HG02938 (cell line): ENCODE data around the gene OR14K1.
"Not testable (repeated sequence)": the region's sequence is repeated elsewhere in the genome, so short reads cannot be mapped to it uniquely, and the experiment has no call there.

Experiments
- ATAC-seq: cut with Tn5 transposase; IDR thresholded peaks from one replicate; pipeline ENCODE4 v1.9.1; 2021; ENCODE audit warnings: mild to moderate bottlenecking, moderate library complexity; ENCODE audit not compliant: unreplicated experiment

The OR14K1 gene, protein sequence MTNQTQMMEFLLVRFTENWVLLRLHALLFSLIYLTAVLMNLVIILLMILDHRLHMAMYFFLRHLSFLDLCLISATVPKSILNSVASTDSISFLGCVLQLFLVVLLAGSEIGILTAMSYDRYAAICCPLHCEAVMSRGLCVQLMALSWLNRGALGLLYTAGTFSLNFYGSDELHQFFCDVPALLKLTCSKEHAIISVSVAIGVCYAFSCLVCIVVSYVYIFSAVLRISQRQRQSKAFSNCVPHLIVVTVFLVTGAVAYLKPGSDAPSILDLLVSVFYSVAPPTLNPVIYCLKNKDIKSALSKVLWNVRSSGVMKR

DNA sequence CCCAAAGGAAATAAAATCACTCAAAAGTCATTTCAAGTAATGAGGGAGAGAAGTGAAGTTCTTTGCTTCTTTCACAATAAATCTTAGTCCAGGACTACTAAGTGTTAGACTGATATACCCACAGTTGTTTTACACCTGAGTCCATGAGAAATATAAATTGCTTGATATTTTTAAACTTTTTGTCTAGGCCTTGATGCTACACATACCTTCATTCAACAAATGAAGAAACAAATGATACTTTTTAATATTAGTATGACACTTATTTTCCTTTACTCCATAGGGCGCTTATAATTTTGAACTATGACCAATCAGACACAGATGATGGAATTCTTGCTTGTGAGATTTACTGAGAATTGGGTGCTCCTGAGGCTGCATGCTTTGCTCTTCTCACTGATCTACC lies at the start of gene OR14K1:
Gene OR14K1, plus strand, starts transcription at position 301 of the 400 bp plus-strand sequence. Its CDS starts 0 bp downstream, at position 301.
- no peak for ATAC-seq

DNA sequence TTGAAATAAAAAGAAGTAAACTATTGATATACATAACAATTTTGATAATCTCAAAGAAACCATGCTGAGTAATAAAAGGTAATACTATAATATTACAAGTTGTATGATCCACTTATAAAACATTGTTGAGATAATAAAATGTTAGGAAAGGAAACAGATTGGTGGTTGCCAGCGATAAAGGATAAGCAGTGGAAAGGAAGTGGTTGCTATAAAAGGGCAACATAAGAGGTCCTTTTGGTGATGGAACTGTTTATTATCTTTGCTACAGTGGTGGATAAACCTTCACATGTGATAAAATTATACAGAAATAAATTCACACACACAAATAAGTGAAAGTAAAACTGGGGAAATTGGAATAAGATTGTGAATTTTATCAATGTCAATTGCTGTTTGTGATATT lies 37.1 kb upstream of the OR14K1 start:
- ATAC-seq: no peak

DNA sequence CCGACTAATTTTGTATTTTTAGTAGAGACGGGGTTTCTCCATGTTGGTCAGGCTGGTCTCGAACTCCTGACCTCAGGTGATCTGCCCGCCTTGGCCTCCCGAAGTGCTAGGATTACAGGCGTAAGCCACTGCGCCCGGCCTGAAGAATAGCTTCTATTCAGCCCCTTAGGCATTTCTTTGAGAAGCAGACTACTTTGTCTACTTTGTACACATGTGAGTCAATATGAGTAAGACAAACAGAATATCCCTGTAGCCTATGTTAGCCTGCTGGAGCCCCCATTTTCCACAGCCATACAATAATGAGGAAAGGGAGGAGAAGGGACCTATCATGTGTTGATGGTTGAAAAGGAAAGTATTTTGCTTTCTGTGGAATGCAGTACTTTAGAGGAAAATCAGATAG lies 27.7 kb upstream of the OR14K1 start:
- not testable (repeated sequence) for ATAC-seq

DNA sequence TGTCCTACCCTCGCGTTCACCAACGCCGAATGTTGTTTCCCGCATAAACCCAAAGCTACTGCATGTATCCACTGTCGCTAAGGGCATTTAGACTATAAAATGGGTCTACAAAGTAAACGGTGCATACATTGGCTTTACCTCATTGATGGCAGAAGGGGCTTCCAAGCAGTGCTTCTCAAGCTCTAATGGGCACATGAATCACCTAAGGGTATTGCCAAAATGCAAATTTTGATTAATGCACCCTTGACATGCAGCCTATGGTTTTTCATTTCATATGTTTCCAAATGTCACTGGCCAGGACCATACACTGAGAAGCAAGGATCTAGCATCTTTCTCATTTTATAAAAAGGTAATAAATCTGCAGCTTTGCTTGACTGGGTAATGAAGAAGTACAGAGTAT lies 24.7 kb upstream of the OR14K1 start:
- ATAC-seq: no peak

DNA sequence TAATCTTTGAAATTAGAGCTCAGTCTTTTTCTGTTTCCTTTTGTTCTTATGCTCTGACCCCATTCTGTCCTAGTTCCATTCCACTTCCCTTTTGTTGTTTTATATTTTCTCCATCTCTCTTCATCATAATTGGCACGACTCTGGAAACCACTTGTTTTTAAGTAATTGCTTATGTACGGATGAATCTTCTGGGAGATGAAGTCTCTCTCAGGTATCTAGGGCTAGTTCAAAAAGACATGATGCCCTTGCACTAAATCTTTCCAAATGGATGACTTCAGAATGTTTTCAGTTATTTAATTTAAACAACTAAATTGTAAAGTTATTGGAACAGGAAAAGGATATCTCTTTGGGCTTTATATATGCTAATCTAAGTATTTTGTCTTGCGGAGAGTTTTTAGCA lies 21.9 kb upstream of the OR14K1 start, which contains the start of gene OR6F1:
Gene OR6F1, minus strand, starts transcription at position 101 of the 400 bp plus-strand sequence. CDS start 3,891 bp downstream, outside the sequence.
- ATAC-seq: no peak

DNA sequence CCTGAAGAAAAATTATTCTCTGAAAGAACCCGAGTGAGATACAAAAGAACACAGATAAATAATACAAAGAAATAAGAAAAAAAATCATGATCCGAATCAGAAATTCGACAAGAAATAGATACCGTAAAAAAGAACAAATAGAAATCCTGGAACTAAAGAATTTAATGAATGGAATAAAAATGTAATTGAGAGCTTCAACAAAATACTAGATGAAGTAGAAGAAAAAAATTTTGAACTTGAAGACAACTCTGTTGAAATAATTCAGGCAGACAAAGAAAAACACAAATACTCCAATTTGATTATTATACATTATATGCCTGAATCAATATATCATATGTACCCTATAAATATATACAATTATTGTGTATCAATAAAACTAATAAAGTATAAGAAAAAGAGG lies 17.2 kb upstream of the OR14K1 start:
- no peak for ATAC-seq

DNA sequence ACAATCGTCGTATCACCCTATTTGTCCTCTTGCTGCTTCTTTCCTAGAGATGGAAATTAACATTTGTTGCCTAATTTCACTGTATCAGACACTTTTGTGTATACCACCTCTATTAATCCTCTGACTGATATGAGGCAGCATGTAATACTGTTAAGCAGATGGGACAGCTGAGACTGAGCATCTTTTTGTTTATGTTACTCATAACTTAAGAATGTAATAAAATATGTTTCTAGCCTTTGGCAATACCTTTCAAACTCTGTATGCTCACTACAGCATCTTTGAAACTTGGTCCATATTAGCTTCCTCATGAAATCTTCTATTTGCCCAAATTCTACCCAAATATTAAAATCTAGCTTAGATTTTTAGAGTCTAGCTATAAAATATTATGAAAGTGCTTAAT lies 2.3 kb downstream of the OR14K1 start:
- ATAC-seq: no peak

DNA sequence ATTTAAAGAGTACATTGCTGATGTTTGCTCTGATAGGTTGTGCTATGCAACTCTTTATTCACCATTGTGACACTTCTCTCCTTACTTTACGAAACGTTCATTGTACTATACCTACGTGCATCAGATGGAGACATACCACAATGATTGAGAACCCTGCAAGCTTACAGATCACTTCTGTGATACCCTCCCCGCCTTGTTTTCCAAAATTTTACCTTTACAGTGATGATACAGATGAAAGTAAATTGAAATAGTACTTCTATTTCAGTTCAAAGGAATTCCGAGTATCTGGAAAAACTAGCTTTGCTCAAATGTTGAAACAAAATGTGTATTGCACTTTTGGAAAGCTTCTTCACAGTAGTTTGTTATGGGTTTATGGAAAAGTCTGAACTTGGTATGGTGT lies 3.3 kb downstream of the OR14K1 start:
- ATAC-seq: no peak

DNA sequence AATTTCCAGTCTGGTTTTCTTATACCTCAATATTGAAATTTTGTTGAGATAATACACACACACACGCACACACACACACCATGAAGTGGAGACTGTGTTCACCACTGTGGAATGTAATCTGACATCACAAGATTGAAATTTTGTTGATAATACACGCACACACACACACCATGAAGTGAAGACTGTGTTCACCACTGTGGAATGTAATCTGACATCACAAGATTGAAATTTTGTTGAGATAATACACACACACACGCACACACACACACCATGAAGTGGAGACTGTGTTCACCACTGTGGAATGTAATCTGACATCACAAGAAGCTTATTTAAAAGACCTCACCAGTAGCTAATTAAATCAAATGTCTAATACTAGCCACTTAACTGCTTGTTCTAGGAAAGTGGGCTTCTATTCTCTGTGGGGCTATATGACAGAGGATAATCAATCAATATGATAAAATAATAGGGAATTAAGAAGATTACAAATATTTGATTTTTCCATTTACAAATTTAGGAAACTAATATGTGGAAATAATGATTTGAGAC lies 3.9 kb downstream of the OR14K1 start:
- not testable (repeated sequence) for ATAC-seq

DNA sequence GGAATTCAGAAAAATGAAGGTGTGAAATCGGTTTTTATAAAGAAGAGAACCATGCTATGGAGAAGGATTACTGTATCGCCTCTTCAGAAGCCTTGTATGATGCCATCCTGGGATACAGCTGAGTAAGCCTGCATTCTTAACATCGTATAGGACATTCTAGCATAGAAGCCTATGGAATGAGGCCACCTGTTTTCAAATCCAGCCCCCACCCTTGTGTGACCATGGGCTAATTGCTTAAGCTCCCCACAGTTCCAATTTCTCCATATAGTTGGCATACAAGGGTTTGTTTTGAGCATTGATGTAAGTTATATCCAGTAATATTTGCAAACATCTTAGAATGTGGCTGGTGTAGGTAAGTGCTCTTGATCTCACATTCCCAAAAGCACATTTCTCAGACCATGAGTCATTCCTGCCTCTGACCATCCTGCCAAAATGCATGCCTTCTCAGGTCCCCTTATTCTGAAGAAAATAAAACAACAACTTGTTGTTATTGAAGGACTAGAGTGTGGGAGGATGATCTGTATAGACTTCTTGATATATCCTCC lies 8.0 kb downstream of the OR14K1 start:
- ATAC-seq: no peak

DNA sequence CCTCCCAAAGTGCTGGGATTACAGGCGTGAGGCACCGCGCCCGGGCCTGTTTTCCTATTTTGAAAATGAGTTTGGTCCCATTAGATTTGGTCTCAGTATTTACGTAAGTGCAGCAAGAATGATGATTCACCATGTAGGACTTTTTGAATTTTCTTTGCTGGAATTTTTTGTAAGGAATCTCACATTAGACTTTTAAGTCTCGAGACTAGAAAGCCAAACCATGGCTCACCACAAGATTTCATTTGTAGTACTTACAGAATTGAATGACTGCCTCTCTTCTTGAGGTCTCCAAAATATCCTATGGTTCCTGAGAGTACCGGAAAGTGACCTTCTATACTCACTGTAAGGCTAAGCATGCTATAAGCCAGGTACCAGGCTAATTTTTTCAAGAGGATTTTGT lies 9.2 kb downstream of the OR14K1 start:
- no peak for ATAC-seq

DNA sequence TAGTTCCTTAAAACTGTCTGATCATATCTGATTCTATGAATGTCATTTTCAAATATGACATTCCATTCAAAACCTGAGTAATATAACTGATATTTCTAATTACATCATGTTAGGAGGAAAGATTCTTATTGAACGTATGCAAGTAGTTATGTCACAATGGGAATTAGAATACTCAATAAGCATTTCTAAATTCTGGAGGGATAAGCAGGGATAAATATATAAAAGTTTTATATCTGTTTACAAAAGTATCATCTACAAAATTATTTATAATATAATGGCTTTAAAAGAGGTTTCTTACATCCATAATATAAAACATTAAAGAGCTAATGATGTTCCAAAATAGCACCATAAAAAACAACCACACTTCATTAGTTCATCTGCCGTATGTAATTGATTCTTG lies 9.6 kb downstream of the OR14K1 start, which contains the start of gene OR14A2:
Gene OR14A2, minus strand, starts transcription at position 101 of the 400 bp plus-strand sequence.
- ATAC-seq: no peak

DNA sequence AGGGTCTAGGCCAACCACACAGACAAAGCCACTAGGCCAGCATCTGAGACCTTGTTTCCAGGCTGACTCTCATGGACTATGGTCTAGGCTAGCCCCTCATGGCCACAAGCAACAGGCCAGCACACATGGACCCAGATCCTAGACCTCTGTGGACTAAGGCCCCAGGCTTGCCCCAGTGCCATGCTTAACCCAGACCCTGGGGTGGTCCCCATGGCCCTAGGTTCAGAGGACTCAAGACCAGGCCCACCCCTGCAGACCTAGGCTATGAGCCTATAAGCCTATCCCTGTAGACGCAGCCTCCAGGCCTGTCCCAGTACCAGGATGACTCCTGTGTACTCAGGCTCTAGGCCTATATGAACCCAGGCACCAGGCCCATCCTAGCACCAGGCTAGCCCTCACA lies 11.5 kb downstream of the OR14K1 start:
- ATAC-seq: no peak

DNA sequence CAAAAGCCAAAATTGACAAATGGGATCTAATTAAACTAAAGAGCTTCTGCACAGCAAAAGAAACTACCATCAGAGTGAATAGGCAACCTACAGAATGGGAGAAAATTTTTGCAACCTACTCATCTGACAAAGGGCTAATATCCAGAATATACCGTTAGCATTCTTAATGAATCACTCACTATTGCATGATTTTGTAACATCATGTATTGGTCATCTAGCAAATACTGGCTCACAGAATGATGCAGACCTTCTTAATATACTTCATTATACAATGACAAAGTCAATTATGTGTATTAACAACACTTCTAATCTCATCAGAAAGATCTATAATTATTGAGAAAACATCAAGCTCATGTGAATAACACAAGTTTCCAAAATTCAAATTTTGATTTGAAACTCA lies 15.9 kb downstream of the OR14K1 start:
- ATAC-seq: not testable (repeated sequence)

DNA sequence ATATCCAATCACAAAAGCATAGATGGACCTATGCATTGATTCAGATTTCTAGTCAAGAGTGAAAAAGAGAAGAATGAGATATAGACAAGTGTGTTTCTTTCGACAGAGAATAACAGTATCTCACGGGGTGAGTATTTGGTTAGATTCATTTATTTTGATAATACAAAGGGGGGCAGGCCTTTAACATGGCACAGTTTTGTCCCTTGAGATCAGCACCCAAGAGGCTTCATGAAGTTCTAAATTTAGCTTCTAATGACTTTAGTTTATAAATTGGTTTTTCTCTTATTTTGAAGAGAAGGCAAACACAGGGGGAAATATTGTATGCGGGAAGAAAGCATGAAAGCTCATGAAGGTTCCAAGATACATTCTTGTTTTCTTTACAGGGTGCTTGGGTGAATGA lies 22.0 kb downstream of the OR14K1 start, which contains the start of gene OR1C1:
Gene OR1C1, minus strand, starts transcription at position 101 of the 400 bp plus-strand sequence. CDS start 2,150 bp downstream, outside the sequence.
- no peak for ATAC-seq

DNA sequence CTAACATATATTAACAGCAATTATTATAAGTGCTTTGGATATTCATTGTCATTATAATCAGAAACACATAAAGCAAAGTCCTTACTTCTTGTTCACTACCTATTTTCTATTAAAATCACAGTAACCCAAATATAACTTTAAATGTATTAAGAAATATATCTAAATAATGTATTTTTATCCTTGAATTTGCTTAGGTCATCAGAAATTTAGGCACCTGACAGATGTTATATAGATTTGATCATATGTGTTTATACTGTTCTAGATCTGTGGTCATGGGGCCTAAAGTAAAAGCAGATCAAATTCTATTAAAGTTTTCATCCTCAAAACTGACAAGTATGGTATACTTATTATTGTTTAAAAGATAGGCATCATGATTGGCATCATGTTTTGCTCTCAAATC lies 31.2 kb downstream of the OR14K1 start:
- no peak for ATAC-seq
